Upper lobe of right lung (tissue), 1 donor: ENCODE results near the gene PXYLP1. TPM values are rescaled to one million over a fixed set of nuclear protein-coding genes. Genes with fewer than 3 reads are reported as not detected.

Source experiments
- ATAC-seq: fragments of 200-7000 bp; cut with Tn5 transposase; one replicate; pipeline ENCODE4 v1.9.1; 2020; ENCODE audit warnings: mild to moderate bottlenecking, moderate library complexity
- DNase-seq: peaks from one replicate; pipeline ENCODE4 v3.0.0-alpha.2; 2020
- H3K27ac ChIP-seq: fragments of 200-600 bp; one replicate; pipeline ENCODE4 v1.8.0; 2022
- H3K27me3 ChIP-seq: fragments of 200-600 bp; one replicate; pipeline ENCODE4 v1.8.0; 2022; ENCODE audit warnings: mild to moderate bottlenecking
- H3K36me3 ChIP-seq: fragments of 200-600 bp; one replicate; pipeline ENCODE4 v1.8.0; 2022
- H3K4me1 ChIP-seq: fragments of 200-600 bp; one replicate; pipeline ENCODE4 v1.8.0; 2022
- H3K4me3 ChIP-seq: fragments of 200-600 bp; one replicate; pipeline ENCODE4 v1.8.0; 2022; ENCODE audit warnings: mild to moderate bottlenecking
- H3K9me3 ChIP-seq: fragments of 200-600 bp; one replicate; pipeline ENCODE4 v1.8.0; 2022
- CTCF ChIP-seq: fragments of 200-600 bp; IDR thresholded peaks from one replicate; pipeline ENCODE4 v1.8.0; 2022; ENCODE audit warnings: antibody characterized with exemption
- intact Hi-C: fragments of 100-400 bp; cut with DNase I; formaldehyde crosslinking; loops from one replicate; pipeline ENCODE4 v1.11.0; 2022
- total RNA-seq: library from RNA; stranded (reverse); fragmentation: NEBNext Ultra II Directional; extraction: Animal tissue kit (Norgen Biotek cat#: 25700); gene quantifications from one replicate; pipeline ENCODE4 v1.2.1, GENCODE V29; 2021
- donor health status: DM: no; HTN: yes; CAD: no; lungs with severe emphysema.

Gene PXYLP1
- total RNA-seq, 1 donor from 2014 or later: 13.6 TPM

GRCh38 chr3:141320399-141321108 is 88.9 kb downstream of the PXYLP1 start:
- intact Hi-C loops: no loop called here
- no peak for ATAC-seq
- H3K27me3 ChIP-seq: no peaks in the 10 kb centered on the region
- DNase-seq: no peak
- TF ChIP-seq CTCF: no peak
- no peak overlapping the region for H3K27ac ChIP-seq
- no peaks in the 10 kb centered on the region for H3K9me3 ChIP-seq
- no peaks in the 10 kb centered on the region for H3K36me3 ChIP-seq
- peaks cover 7% of the 10 kb centered on the region for H3K4me1 ChIP-seq
- H3K4me3 ChIP-seq: no peak overlapping the region

- no peaks in the 10 kb centered on the region for H3K27me3 ChIP-seq
- no peak for DNase-seq
- H3K36me3 ChIP-seq: no peaks in the 10 kb centered on the region
- peaks cover 7% of the 10 kb centered on the region for H3K4me1 ChIP-seq
- no peak overlapping the region for H3K4me3 ChIP-seq
- no peaks in the 10 kb centered on the region for H3K9me3 ChIP-seq
- ATAC-seq: peak; percentile 75
- intact Hi-C loops: no loop called here
- no peak for TF ChIP-seq CTCF
- no peak overlapping the region for H3K27ac ChIP-seq
Observed at GRCh38 chr3:141321109-141321497, 89.5 kb downstream of the PXYLP1 start.

GRCh38 chr3:141323936-141324704 is 92.5 kb downstream of the PXYLP1 start:
- H3K4me3 ChIP-seq: no peak overlapping the region
- intact Hi-C loops: no loop called here

GRCh38 chr3:141326123-141326522 is 94.5 kb downstream of the PXYLP1 start:
- no peak for ATAC-seq
- TF ChIP-seq CTCF: no peak
- no peaks in the 10 kb centered on the region for H3K9me3 ChIP-seq
- no peak overlapping the region for H3K27ac ChIP-seq
- no peak for DNase-seq
- no peaks in the 10 kb centered on the region for H3K27me3 ChIP-seq
- intact Hi-C loops: no loop called here
- H3K4me3 ChIP-seq: no peak overlapping the region
- H3K4me1 ChIP-seq: peaks cover 2% of the 10 kb centered on the region
- no peaks in the 10 kb centered on the region for H3K36me3 ChIP-seq

More at GRCh38 chr3:141323936-141324704, 92.5 kb downstream of the PXYLP1 start:
- H3K4me1 ChIP-seq: peaks cover 7% of the 10 kb centered on the region
- no peak for TF ChIP-seq CTCF
- DNase-seq: no peak
- no peak for ATAC-seq
- H3K27ac ChIP-seq: no peak overlapping the region
- H3K27me3 ChIP-seq: no peaks in the 10 kb centered on the region
- H3K9me3 ChIP-seq: no peaks in the 10 kb centered on the region
- no peaks in the 10 kb centered on the region for H3K36me3 ChIP-seq

- TF ChIP-seq CTCF: no peak
- H3K36me3 ChIP-seq: no peaks in the 10 kb centered on the region
- ATAC-seq (no peak), DNase-seq (no peak)
- intact Hi-C loops: no loop called here
- no peak overlapping the region for H3K4me3 ChIP-seq
- no peaks in the 10 kb centered on the region for H3K9me3 ChIP-seq
- no peaks in the 10 kb centered on the region for H3K27me3 ChIP-seq
- H3K27ac ChIP-seq: no peak overlapping the region
- no peaks in the 10 kb centered on the region for H3K4me1 ChIP-seq
Observed at GRCh38 chr3:141326626-141327025, 95.0 kb downstream of the PXYLP1 start.
